IPS DF 19.7 (cell line): ENCODE results near the gene USP15.
"Not testable (repeated sequence)": the region's sequence is repeated elsewhere in the genome, so short reads cannot be mapped to it uniquely, and the experiment has no call there.

ENCODE experiments used
- DNase-seq: peaks from one replicate; pipeline ENCODE4 v3.0.0-alpha.2; 2013; ENCODE audit warnings: low read depth, low spot score

USP15 gene

DNA sequence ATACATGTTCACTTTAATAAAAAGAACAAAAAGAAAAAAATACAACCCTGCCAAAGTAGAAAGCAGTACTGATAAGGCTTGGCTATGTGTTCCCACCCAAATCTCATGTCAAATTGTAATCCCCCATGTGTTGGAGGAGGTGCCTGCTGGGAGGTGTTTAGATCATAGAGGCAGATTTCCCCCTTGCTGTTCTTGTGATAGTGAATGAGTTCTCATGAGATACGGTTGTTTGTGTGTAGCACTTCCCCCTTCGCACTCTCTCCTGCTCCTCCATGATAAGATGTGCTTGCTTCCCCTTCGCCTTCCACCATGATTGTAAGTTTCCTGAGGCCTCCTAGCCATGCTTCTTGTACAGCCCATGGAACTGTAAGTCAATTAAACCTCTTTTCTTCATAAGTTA is 59.9 kb downstream of the USP15 start:
- DNase-seq: no peak

DNA sequence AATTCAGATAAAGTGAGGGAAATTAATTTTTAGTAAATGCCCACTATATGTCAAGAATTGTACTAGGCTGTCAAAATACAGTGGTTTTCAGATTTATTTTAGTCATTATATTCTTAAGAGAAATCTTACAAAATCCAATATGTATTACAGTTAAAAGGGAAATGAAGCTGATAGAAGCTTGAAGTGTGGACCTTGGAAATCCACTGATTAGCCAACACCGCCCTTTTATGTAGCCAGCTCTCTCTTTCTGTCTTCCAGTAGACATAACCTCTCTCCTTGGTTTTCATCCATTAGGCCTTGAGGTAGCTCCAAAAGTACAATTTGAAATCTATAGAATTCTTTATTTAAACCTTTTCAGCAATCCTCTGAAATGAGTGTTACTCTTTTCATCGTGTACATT is 63.2 kb downstream of the USP15 start:
- no peak for DNase-seq

DNA sequence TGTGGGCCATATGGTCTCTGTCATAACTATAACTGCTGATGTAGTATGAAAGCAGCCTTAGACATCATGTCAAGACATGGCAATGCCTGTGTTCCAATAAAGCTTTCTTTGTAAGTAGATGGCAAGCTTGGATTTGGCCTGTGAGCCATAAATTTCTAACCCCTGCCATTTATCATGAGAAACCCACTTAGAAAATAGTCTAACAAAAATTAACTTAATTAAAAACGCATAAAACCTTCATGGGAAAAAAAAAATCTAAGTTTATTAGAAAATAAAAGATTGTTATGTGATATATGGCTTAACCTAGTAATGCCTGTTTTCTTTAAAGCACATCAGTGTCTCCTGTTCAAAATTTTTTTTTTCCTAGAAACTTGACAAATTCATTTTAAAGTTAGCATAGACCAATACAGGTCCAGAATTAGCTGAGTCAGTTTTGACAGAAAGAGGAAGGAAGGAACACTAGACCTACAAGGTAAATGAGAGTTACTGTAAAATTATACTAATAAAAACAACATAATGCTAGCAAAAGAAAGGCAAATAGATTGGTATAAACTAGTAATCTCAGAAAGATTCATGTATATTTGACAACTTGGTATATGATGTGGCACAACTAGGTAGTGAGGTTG is 68.2 kb downstream of the USP15 start:
- DNase-seq: no peak

DNA sequence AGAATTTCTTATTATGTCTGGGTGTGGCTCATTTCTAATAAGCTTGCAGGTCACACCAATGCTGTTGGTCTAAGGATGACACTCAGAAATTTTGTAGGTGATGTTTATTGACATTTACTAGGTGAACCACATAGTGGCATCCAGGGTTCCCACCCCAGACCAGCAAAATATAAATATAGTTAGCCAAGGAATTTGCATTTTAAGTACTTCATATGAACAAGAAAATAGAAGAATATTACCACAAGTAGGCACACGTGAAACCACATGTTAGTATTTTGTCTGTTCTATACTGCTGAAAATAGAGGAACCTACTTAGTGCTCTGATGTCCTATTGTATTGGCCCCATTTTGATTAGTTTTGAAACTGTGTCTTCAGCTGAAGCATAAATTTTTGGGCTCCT is 71.1 kb downstream of the USP15 start:
- DNase-seq: no peak

DNA sequence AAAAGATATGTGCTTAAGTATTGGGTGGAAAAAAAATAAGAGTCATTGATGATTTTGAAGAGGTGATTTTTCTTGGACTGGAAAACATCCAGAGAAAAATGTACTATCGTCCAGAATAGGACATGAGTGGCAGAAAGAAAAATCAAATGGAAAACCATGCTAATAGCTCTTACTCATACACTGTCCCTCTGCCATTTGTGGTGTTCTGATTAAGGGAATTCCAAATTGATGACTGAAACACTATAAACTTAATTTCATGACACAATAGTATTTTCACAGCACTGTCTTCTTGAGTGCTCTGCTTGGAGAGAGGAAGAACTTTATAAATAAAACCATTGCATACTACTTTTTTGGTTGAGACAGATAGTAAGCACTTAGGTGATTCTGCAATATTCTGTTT is 72.4 kb downstream of the USP15 start:
- DNase-seq: no peak

DNA sequence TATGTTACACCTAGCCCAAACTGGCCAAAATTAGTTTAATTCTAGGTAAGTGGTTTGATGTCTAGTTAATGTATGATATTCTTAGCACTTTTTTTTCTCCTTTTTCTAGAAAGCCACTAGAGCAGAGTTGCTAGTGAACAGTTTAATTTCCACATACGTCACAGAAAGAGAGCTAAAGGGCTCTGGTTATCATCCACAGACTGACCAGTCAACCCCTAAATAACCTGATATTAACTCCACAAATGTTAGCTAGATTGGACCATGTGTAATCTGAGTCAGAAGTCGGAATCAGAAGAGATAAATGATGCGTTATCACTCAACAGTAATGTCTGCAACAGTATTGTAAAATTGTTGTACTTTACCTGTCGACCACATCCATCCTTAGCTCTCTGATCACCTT is 74.9 kb downstream of the USP15 start:
- DNase-seq: no peak

DNA sequence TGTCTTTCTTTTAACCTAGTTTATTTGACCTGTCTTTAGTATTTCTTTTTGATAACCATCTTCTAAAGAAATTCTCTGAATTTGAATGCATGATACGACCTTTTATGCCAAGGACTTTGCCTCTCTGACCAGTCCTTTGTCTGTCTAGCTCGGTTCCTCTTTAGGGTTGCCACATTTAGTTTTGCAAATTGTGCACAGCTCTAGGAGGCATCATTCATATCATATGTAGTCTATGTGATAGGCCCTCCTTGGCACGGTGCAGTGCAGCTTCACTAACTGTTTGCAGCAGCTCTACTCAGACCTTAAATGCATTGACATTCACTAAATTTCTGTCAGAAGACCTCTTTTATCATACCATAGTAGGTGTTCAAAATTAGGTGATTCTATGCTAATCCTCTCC is 75.6 kb downstream of the USP15 start:
- DNase-seq: no peak

DNA sequence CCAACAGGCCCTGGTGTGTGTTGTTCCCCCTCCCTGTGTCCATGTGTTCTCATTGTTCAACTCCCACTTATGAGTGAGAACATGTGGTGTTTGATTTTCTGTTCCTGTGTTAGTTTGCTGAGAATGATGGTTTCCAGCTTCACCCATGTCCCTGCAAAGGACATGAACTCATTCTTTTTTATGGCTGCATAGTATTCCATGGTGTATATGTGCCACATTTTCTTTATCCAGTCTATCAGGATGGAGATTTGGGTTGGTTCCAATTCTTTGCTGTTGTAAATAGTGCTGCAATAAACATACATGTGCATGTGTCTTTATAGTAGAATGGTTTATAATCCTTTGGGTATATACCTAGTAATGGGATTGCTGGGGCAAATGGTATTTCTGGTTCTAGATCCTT is 77.4 kb downstream of the USP15 start:
- DNase-seq: not testable (repeated sequence)

DNA sequence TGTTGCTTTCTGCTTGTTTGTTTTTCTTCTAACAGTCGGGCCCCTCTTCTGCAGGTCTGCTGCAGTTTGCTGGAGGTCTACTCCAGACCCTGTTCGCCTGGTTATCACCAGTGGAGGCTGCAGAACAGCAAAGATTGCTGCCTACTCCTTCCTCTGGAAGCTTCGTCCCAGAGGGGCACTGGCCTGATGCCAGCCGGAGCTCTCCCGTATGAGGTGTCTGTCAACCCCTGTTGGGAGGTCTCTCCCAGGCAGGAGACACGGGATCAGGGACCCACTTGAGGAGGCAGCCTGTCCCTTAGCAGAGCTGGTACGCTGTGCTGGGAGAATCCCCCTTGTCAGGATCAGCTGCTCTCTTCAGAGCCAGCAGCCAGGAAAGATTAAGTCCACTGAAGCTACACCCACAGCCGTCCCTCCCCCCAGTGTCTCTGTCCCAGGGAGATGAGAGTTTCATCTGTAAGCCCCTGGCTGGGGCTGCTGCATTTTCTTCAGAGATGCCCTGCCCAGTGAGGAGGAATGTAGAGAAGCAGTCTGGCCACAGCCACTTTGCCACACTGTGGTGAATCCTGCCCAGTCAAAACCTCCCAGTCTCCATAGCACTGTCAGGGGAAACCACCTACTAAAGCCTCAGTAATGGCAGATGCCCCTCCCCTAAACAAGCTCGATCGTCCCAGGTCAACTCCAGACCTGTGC is 82.6 kb downstream of the USP15 start:
- not testable (repeated sequence) for DNase-seq

DNA sequence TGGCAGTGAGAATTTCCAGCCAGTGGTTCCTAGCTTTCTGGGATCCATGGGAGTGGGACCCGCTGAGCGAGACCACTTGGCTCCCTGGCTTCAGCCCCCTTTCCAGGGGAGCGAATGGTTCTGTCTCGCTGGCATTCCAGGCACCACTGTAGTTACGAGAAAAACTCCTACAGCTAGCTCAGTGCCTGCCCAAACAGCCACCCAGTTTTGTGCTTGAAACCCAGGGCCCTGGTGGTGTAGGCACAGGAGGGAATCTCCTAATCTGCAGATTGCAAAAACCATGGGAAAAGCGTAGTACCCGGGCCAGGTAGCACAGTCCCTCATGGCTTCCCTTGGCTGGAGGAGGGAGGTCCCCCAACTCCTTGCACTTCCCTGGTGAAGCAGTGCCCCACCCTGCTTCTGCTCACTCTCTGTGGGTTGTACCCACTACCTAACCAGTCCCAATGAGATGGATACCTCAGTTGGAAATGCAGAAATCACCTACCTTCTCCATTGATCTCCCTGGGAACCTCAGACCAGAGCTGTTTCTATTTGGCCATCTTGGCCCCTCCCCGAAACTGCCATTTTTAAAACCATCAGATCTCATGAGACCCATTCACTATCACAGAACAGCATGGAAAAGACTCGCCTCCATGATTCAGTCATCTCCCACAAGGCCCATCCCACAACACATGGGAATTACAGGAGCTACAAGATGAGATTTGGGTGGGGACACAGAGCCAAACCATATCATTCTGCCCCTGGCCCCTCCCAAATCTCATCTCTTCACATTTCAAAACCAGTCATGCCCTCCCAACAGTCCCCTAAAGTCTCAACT is 83.3 kb downstream of the USP15 start:
- DNase-seq: not testable (repeated sequence)

DNA sequence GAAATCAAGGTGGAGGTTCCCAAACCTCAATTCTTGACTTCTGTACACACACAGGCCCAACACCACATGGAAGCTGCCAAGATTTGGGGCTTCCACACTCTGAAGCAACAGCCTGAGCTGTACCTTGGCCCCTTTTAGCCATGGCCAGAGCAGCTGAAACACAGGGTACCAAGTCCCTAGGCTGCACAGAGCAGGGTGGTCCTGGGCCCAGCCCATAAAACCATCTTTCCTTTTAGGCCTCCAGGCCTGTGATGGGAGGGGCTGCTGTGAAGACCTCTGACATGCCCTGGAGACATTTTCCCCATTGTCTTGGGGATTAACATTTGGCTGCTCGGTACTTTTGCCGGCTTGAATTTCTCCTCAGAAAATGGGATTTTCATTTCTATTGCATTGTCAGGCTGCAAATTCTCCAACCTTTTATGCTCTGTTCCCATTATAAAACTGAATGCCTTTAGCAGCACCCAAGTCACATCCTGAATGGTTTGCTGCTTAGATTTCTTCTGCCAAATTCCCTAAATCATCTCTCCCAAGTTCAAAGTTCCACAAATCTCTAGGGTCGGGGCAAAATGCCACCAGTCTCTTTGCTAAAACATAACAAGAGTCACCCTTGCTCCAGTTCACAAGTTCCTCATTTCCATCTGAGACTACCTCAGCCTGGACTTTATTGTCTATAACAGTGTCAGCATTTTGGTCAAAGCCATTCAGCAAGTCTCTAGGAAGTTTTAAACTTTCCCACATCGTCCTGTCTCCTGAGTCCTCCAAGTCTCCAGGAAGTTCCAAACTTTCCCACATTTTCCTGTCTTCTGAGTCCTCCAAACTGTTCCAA is 84.7 kb downstream of the USP15 start:
- not testable (repeated sequence) for DNase-seq

DNA sequence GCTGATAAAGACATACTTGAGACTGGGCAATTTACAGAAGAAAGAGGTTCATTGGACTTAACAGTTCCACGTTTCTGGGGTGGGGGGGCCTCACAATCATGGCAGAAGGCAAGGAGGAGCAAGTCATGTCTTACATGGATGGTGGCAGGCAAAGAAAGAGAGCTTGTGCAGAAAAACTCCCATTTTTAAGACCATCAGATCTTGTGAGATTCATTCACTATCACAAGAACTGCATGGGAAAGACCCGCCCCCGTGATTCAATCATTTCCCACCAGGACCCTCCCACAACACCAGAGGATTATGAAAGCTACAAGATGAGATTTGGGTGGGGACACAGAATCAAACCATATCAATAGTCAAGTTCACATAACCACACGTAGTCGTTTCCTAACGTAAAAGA is 85.5 kb downstream of the USP15 start:
- DNase-seq: no peak

DNA sequence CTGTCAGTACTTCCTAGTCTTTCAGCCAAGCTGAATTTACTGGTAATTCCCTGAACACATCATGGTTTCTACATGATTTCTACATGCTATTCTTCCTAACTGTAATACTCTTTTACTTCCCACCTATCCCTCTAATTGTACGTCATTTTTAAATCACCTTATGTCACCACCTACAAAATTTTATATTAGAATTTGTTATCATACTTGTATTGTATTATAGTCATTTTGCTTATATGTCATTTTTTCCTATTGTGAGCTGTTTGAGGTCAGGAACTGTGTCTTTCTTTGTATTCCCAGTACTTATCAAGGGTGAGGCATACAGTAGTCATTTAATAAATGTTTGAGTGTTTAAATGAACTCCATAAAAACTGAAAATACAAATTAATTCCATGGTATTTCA is 86.6 kb downstream of the USP15 start:
- no peak for DNase-seq

DNA sequence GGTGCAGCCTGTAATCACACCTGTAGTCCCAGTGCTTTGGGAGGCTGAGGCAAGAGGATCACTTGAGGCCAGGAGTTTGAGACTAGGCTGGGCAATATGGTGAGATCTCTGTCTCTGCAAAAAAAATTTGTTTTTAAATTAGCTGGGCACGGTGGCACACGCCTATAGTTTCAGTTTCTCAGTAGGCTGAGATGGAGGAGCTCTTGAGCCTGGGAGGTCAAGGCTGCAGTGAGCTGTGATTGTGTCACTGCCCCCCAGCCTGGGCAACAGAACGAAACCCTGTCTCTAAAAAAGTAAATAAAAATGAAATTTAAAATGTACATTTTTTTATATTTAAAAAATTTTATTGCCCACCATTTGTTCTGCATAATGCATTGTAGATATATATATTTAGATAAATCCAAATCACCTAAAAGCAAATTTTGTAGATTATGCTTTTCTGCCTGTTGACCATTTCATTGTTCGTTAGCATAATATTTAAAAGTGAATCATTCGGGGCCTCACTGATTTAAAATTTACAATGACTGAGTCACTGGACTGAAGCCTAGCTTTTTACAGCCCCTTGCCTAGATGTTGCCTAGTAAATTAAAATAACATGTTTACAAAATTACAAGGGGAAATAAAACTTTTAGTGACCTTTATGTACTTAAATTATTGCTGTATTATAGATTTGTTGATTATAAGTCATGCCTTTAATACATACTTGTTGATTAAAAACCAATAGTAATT is 87.9 kb downstream of the USP15 start:
- no peak for DNase-seq

DNA sequence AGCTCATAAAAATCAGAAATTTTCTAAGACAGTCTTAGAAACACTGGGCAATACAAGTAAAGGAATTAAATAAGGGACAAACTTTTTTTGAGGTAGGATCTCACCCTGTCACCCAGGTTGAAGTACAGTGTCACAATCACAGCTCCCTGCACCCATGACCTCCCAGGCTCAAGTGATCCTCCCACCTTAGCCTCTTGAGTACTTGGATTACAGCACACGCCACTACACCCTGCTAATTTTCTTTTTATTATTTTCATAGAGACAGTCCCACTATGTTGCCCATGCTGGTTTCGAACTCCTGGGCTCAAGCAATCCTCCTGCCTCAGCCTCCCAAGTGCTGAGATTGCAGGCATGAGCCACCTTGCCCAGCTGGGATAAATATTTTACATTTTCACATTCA is 90.3 kb downstream of the USP15 start:
- DNase-seq: no peak

DNA sequence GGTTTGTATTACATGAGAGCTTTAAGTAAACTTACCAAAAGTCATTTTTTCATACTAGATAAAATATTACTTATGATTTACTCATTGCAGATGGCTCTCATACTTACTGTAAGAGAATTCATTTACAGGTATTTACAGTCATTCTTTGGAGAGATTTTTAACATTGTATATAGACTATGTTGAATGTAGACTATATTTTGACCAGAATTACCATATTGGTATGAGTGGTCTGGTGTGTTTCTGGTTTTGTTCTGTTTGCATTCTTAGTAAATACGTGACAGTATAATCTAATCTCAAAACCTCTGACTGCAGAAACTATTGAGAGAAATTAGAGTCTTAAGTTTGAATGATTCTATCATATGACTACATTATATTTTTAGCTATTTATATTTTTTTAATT is 91.1 kb downstream of the USP15 start:
- no peak for DNase-seq

DNA sequence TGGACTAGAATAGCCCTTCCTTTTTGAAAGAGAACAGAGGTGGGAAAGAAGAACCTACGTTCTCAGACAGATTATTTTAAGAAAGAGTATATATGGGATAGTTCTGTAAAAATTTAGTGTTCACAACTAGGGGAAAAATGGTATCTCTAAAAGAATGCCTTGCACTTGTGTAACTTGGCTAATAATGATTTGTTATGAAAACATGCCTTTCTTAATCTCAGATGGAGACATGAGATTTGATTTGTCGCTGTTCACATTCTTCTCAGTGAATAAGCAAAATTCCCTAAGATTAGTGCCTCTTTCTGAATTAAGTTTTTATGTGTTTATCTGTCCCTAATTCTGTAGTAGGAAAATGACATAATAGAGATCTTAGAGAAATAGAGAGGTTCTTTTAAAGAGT is 100.8 kb downstream of the USP15 start:
- DNase-seq: no peak

DNA sequence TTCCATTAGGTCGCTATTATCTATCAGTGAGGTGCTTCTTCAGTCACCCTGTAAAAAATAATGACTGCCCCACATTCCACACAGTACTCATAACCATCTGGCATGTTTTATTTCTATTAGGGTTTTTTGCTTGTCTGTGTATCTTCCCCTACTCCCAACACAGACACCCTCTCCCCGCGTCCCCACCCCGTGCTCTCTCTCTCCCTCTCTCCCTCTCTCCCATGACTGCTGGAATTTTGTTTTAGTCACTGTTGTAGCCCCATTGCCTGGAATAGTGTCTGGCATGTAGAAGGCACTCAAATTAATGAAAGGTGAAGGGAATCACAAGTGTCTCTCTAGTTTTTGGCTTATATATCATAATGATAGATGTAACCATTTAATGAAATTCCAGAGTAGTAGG is 103.3 kb downstream of the USP15 start:
- no peak for DNase-seq

DNA sequence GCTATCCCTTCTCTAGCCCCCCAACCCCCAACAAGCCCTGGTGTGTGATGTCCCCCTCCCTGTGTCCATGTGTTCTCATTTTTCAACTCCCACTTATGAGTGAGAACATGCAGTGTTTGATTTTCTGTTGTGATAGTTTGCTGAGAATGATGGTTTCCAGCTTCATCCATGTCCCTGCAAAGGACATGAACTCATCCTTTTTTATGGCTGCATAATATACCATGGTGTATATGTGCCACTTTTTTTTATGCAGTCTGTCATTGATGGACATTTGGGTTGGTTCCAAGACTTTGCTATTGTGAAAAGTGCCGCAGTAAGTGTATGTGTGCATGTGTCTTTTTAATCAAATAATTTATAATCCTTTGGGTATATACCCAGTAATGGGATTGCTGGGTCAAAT is 104.5 kb downstream of the USP15 start:
- not testable (repeated sequence) for DNase-seq

DNA sequence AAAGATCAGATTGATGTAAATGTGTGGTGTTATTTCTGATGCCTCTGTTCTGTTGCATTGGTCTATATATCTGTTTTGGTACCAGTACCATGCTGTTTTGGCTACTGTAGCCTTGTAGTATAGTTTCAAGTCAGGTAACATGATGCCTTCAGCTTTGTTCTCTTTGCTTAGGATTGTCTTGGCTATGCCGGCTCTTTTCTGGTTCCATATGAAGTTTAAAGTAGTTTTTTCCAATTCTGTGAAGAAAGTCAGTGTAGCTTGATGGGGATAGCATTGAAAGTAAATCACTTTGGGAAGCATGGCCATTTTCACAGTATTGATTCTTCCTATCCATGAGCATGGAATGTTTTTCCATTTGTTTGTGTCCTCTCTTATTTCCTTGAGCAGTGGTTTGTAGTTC is 105.6 kb downstream of the USP15 start:
- DNase-seq: not testable (repeated sequence)
